HCT116 (cell line): Measurements from ENCODE around the gene RHPN2. TPM values are rescaled to one million over a fixed set of nuclear protein-coding genes. Genes with fewer than 3 reads are reported as not detected.

ENCODE experiments used
- ATAC-seq: fragments of 200-7000 bp; cut with Tn5 transposase; 2 replicates; pipeline ENCODE4 v1.9.1; 2020; ENCODE audit warnings: mild to moderate bottlenecking, moderate library complexity
- BruUV-seq: library from RNA; stranded (reverse); fragments of 400-500 nt; replicated peaks from 2 replicates; lab custom pipeline; 2021; lab: Mats Ljungman, UMichigan
- CTCF ChIA-PET: fragments of 300-600 bp; sonication (Branson Sonifier 250); formaldehyde crosslinking; loops from one replicate; lab custom pipeline; 2021; ENCODE audit warnings: antibody characterized with exemption; lab: Charles Lee
- POLR2A ChIA-PET: fragments of 300-600, 350-600 bp; sonication (Branson Sonifier 250); formaldehyde crosslinking; loops from one replicate; lab custom pipeline; 2021; ENCODE audit warnings: antibody characterized with exemption; lab: Charles Lee
- RAD21 ChIA-PET, 2 experiments: fragments of 300-600 bp; sonication (Branson Sonifier 250); formaldehyde crosslinking; loops; one replicate each; lab custom pipeline; 2023; ENCODE audit warnings: low total read pairs in 2 of 2; ENCODE audit not compliant: uncharacterized antibody in 2 of 2, unreplicated experiment in 2 of 2, low non-redundant PET in 1 of 2; lab: Charles Lee
- DNase-seq: peaks from one replicate; pipeline ENCODE4 v3.0.0-alpha.2; 2010; ENCODE audit warnings: low read depth, low spot score
- H2AFZ ChIP-seq: fragments of 200-600 bp; shearing (Covaris generic), sonication (generic); 2 replicates; pipeline ENCODE4 v1.6.1; 2017; ENCODE audit warnings: low read depth, mixed run types, mixed read lengths, antibody characterized with exemption, low read length; ENCODE audit not compliant: poor library complexity, severe bottlenecking
- H3K27ac ChIP-seq: 2 replicates; pipeline ENCODE4 v1.5.1; 2012; ENCODE audit warnings: low read depth, low read length
- H3K27me3 ChIP-seq: fragments of 200-600 bp; sonication (generic); 2 replicates; pipeline ENCODE4 v1.6.1; 2016; ENCODE audit warnings: mixed run types, low read length, mixed read lengths; ENCODE audit not compliant: insufficient read depth
- H3K36me3 ChIP-seq, 2 experiments: fragments of 200-500 bp in 1 of 2; fragments of 200-600 bp in 1 of 2; sonication (Bioruptor generic) in 1 of 2; sonication (generic) in 1 of 2; 2 replicates each; pipeline versions ENCODE4 v1.5.1 to v1.6.1; 2014 to 2016; ENCODE audit warnings: low read length in 2 of 2, inconsistent platforms in 1 of 2, mixed read lengths in 1 of 2, mixed run types in 1 of 2; ENCODE audit not compliant: insufficient read depth in 2 of 2, control insufficient read depth in 1 of 2
- H3K4me1 ChIP-seq, 2 experiments: fragments of 200-600 bp in 1 of 2; sonication (generic) in 1 of 2; 2 replicates each; pipeline versions ENCODE4 v1.5.1 to v1.6.1; 2012 to 2017; ENCODE audit warnings: low read length in 2 of 2, inconsistent platforms in 1 of 2, mild to moderate bottlenecking in 1 of 2, mixed read lengths in 1 of 2, mixed run types in 1 of 2, moderate library complexity in 1 of 2; ENCODE audit not compliant: insufficient read depth in 2 of 2, control insufficient read depth in 1 of 2
- H3K4me2 ChIP-seq: fragments of 200-600 bp; sonication (generic); 2 replicates; pipeline ENCODE4 v1.6.1; 2017; ENCODE audit warnings: mixed run types, low read length, mixed read lengths
- H3K4me3 ChIP-seq, 2 experiments: fragments of 200-600 bp in 1 of 2; sonication (generic) in 1 of 2; replicated peaks in 1 of 2; 2 replicates each; pipeline ENCODE4 v1.5.1; 2011 to 2016; ENCODE audit warnings: low read length in 2 of 2, control low read depth in 1 of 2, low read depth in 1 of 2, mild to moderate bottlenecking in 1 of 2, mixed read lengths in 1 of 2, mixed run types in 1 of 2
- H3K79me2 ChIP-seq: fragments of 200-600 bp; sonication (generic); 2 replicates; pipeline ENCODE4 v1.6.1; 2017; ENCODE audit warnings: mild to moderate bottlenecking, mixed run types, low read length, moderate library complexity, mixed read lengths; ENCODE audit not compliant: insufficient read depth
- H3K9ac ChIP-seq: fragments of 200-600 bp; sonication (generic); 2 replicates; pipeline ENCODE4 v1.6.1; 2016; ENCODE audit warnings: low read length, mixed read lengths
- H3K9me2 ChIP-seq: fragments of 200-600 bp; sonication (generic), shearing (Covaris generic); 2 replicates; pipeline ENCODE4 v1.6.1; 2017; ENCODE audit warnings: mixed run types, mild to moderate bottlenecking, moderate library complexity; ENCODE audit not compliant: insufficient read depth
- H3K9me3 ChIP-seq, 2 experiments: fragments of 200-500 bp in 1 of 2; fragments of 200-600 bp in 1 of 2; sonication (Bioruptor generic) in 1 of 2; sonication (generic) in 1 of 2; 2 replicates each; pipeline ENCODE4 v1.6.1; 2014 to 2017; ENCODE audit warnings: low read length in 2 of 2, mixed read lengths in 2 of 2, inconsistent platforms in 1 of 2, low read depth in 1 of 2, mild to moderate bottlenecking in 1 of 2, mixed run types in 1 of 2, moderate library complexity in 1 of 2; ENCODE audit not compliant: control insufficient read depth in 1 of 2, insufficient read depth in 1 of 2
- H4K20me1 ChIP-seq: fragments of 200-600 bp; sonication (generic), shearing (Covaris generic); 2 replicates; pipeline ENCODE4 v1.6.1; 2017; ENCODE audit warnings: mixed run types, mild to moderate bottlenecking, moderate library complexity; ENCODE audit not compliant: insufficient read depth
- CEBPB ChIP-seq: IDR thresholded peaks from 2 replicates; pipeline ENCODE4 v1.6.1; 2012; ENCODE audit warnings: low read depth
- EGR1 ChIP-seq: IDR thresholded peaks from 2 replicates; pipeline ENCODE4 v1.6.1; 2012; ENCODE audit warnings: low read depth
- ELF1 ChIP-seq: IDR thresholded peaks from 2 replicates; pipeline ENCODE4 v1.6.1; 2012; ENCODE audit warnings: low read depth, borderline replicate concordance
- EZH2 ChIP-seq: fragments of 200-600 bp; sonication (generic); IDR thresholded peaks from 2 replicates; pipeline ENCODE4 v1.6.1; 2017; ENCODE audit warnings: antibody characterized with exemption, mixed run types
- EZH2phosphoT487 ChIP-seq: fragments of 200-600 bp; IDR thresholded peaks from 2 replicates; pipeline ENCODE4 v1.6.1; 2018; ENCODE audit warnings: antibody characterized with exemption, borderline replicate concordance
- JUND ChIP-seq: IDR thresholded peaks from 2 replicates; pipeline ENCODE4 v1.6.1; 2012
- POLR2AphosphoS5 ChIP-seq: IDR thresholded peaks from 2 replicates; pipeline ENCODE4 v1.6.1; 2011; ENCODE audit warnings: mild to moderate bottlenecking, low read depth, low read length, moderate library complexity
- RAD21 ChIP-seq: IDR thresholded peaks from 2 replicates; pipeline ENCODE4 v1.6.1; 2012; ENCODE audit warnings: low read depth, mild to moderate bottlenecking
- SP1 ChIP-seq: IDR thresholded peaks from 2 replicates; pipeline ENCODE4 v1.6.1; 2012; ENCODE audit warnings: low read depth
- SRF ChIP-seq: IDR thresholded peaks from 2 replicates; pipeline ENCODE4 v1.6.1; 2012; ENCODE audit warnings: low read depth
- YY1 ChIP-seq: IDR thresholded peaks from 2 replicates; pipeline ENCODE4 v1.6.1; 2011; ENCODE audit warnings: low read length, low read depth, moderate library complexity, mild to moderate bottlenecking; ENCODE audit not compliant: insufficient replicate concordance; ENCODE audit errors: extremely low read depth
- ZNF274 ChIP-seq: fragments of 200-500 bp; sonication (Bioruptor generic); IDR thresholded peaks from 2 replicates; pipeline ENCODE4 v1.6.1; 2014; ENCODE audit warnings: mild to moderate bottlenecking, low read depth, low read length, inconsistent platforms
- intact Hi-C: fragments of 100-400 bp; cut with micrococcal nuclease; formaldehyde crosslinking; loops from 2 replicates; pipeline ENCODE4 v1.10.0; 2022
- total RNA-seq: library from RNA; stranded (reverse); gene quantifications from one replicate; pipeline ENCODE4 v1.2.1, GENCODE V29; 2021; ENCODE audit not compliant: unreplicated experiment
- TF ChIP-seq, protein P1 (sequence below): IDR thresholded peaks from 2 replicates; pipeline ENCODE4 v1.6.1; 2012
- TF ChIP-seq, protein P2 (sequence below): IDR thresholded peaks from 2 replicates; pipeline ENCODE4 v1.6.1; 2012; ENCODE audit warnings: low read depth
- TF ChIP-seq, protein P3 (sequence below): IDR thresholded peaks from 2 replicates; pipeline ENCODE4 v1.6.1; 2012
- TF ChIP-seq, protein P4 (sequence below): IDR thresholded peaks from 2 replicates; pipeline ENCODE4 v1.6.1; 2011; ENCODE audit warnings: mild to moderate bottlenecking, low read length, moderate library complexity; ENCODE audit not compliant: insufficient replicate concordance; ENCODE audit errors: extremely low read depth

Gene RHPN2
- total RNA-seq, 1 experiment from 2014 or later = 33.3 TPM

DNA sequence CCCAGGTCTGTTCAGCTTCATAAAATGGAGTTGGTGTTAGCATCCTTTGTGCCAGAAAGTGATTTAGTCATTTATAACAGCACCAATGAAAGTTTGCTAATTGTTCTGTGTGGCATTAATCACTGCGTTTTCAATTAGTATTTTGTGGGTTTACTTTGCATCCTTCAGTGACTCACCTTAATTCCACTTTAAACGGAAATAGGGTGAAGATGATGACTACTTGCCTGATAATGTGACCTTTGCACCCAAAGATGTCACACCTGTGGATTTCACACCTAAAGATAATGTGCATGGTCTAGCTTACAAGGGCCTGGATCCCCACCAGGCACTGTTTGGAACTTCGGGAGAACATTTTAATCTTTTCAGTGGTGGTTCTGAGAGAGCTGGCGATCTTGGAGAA, 31.3 kb upstream of the RHPN2 start (continued):
- TF ChIP-seq, protein P1, sequence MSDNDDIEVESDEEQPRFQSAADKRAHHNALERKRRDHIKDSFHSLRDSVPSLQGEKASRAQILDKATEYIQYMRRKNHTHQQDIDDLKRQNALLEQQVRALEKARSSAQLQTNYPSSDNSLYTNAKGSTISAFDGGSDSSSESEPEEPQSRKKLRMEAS = 0 out of 2 replicates have a peak, but pooled peaks have one; percentile 21
- TF ChIP-seq ELF1 (no peak), SP1 (no peak), RAD21 (no peak), JUND (0 out of 2 replicates have a peak, but pooled peaks have one; percentile 18), CEBPB (no peak), EZH2phosphoT487 (no peak)

DNA sequence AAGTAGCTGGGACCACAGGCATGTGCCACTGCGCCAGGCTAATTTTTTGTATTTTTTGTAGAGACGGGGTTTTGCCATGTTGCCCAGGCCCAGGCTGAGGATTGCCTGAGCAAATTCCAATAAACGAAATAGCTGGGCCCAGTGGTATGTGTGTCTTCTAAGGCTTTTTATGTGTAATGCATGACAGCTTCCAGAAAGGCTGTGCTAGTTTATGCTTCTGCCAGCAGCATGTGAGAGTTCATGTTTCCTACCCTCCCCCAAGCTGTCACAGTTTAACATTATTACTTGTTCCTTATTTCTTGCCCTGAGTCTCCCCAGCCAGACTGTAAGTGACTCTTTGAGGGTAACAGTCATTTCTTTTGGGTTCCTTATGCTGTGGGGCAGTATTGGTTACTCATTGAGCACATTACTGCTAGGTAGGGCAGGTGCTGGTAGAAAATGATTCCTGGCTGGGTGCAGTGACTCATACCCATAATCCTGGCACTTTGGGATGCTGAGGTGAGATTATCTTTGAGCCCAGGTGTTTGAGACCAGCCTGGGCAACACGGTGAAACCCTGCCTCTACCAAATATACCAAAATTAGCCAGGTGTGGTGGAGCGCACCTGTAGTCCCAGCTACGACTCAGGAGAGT, 29.9 kb upstream of the RHPN2 start:
- no peak for DNase-seq
- BruUV-seq = no TSS peak

More for the DNA sequence above, 29.9 kb upstream of the RHPN2 start:
- H3K79me2 ChIP-seq = no peaks in the 10 kb centered on the region
- H3K9me3 ChIP-seq = no peaks in the 10 kb centered on the region
- peak; percentile 56 for ATAC-seq
- H3K27ac ChIP-seq = peak overlapping the region; percentile 2; the same call in 1 of the 2 replicates
- POLR2A ChIA-PET = no interaction called here
- peak overlapping the region; percentile 27; the same call in 1 of the 2 replicates for H3K4me2 ChIP-seq
- TF ChIP-seq ELF1 = no peak
- no peak for TF ChIP-seq POLR2AphosphoS5
- TF ChIP-seq, protein P2, sequence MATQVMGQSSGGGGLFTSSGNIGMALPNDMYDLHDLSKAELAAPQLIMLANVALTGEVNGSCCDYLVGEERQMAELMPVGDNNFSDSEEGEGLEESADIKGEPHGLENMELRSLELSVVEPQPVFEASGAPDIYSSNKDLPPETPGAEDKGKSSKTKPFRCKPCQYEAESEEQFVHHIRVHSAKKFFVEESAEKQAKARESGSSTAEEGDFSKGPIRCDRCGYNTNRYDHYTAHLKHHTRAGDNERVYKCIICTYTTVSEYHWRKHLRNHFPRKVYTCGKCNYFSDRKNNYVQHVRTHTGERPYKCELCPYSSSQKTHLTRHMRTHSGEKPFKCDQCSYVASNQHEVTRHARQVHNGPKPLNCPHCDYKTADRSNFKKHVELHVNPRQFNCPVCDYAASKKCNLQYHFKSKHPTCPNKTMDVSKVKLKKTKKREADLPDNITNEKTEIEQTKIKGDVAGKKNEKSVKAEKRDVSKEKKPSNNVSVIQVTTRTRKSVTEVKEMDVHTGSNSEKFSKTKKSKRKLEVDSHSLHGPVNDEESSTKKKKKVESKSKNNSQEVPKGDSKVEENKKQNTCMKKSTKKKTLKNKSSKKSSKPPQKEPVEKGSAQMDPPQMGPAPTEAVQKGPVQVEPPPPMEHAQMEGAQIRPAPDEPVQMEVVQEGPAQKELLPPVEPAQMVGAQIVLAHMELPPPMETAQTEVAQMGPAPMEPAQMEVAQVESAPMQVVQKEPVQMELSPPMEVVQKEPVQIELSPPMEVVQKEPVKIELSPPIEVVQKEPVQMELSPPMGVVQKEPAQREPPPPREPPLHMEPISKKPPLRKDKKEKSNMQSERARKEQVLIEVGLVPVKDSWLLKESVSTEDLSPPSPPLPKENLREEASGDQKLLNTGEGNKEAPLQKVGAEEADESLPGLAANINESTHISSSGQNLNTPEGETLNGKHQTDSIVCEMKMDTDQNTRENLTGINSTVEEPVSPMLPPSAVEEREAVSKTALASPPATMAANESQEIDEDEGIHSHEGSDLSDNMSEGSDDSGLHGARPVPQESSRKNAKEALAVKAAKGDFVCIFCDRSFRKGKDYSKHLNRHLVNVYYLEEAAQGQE = no peak
- TF ChIP-seq EGR1 = no peak
- no peak for TF ChIP-seq EZH2
- TF ChIP-seq, protein P3, sequence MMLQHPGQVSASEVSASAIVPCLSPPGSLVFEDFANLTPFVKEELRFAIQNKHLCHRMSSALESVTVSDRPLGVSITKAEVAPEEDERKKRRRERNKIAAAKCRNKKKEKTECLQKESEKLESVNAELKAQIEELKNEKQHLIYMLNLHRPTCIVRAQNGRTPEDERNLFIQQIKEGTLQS = no peak
- TF ChIP-seq EZH2phosphoT487 = no peak
- TF ChIP-seq CEBPB = no peak
- no peak for TF ChIP-seq SRF
- TF ChIP-seq YY1 = no peak
- no peak for TF ChIP-seq JUND
- no peak for TF ChIP-seq ZNF274
- TF ChIP-seq, protein P4, sequence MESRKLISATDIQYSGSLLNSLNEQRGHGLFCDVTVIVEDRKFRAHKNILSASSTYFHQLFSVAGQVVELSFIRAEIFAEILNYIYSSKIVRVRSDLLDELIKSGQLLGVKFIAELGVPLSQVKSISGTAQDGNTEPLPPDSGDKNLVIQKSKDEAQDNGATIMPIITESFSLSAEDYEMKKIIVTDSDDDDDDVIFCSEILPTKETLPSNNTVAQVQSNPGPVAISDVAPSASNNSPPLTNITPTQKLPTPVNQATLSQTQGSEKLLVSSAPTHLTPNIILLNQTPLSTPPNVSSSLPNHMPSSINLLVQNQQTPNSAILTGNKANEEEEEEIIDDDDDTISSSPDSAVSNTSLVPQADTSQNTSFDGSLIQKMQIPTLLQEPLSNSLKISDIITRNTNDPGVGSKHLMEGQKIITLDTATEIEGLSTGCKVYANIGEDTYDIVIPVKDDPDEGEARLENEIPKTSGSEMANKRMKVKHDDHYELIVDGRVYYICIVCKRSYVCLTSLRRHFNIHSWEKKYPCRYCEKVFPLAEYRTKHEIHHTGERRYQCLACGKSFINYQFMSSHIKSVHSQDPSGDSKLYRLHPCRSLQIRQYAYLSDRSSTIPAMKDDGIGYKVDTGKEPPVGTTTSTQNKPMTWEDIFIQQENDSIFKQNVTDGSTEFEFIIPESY = no peak
- peaks cover 6 to 35% of the 10 kb centered on the region in 2 experiments; a peak in 3 of 4 replicates for H3K4me1 ChIP-seq
- intact Hi-C loops = no loop called here
- RAD21 ChIA-PET = no interaction called here
- H3K4me3 ChIP-seq = no peak overlapping the region
- H2AFZ ChIP-seq = no peak overlapping the region
- H3K27me3 ChIP-seq = no peaks in the 10 kb centered on the region
- H4K20me1 ChIP-seq = no peaks in the 10 kb centered on the region
- CTCF ChIA-PET = no interaction called here
- H3K9ac ChIP-seq = no peak overlapping the region
- H3K9me2 ChIP-seq = no peaks in the 10 kb centered on the region
- H3K36me3 ChIP-seq = peaks cover 7 to 15% of the 10 kb centered on the region in 2 experiments; a peak in 3 of 4 replicates
